ENCODE data around the gene RFX2. TPM values are rescaled to one million over a fixed set of nuclear protein-coding genes. Genes with fewer than 3 reads are reported as not detected.
A peak's percentile ranks its signal among the peaks of the same experiment; 100 is the strongest.

Gene RFX2
- total RNA-seq, 1 donor from 2014 or later, result 1.2 TPM

DNA sequence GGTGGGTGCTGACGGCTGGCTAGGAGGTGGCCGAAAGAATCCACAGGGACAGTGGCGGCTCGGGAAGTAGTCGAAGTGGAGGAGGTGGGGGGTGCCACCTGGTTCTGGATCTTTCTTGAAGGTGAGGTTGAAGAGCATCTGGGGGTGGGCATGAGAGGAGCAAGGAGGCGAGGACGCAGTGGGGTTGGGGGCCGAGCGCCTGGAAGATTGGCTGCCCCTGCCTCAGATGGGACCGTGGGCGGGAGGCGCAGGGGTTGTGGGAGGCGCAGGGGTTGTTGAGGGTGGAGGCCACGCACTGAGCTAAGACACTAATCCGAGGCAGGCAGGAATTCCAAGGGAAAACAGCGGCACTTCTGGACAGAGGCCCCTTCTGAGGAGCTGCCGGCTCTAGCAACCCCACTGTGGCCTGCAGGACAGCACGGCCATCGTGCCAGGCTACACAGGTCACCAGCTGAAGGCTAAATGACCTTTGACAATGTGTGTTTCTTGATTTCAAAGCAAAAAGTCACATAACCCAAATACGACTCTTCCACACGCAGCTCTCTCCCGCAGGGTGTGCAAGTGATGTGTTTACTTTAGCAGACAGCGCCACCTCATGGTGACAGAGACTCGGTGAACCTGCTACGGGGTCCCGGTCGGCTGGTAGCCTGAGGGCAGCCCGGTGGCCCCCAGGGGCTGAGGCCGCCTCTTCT is 88.3 kb downstream of the RFX2 start:
- Mint-ChIP-seq H3K36me3 (ENCODE audit: low read depth, unreplicated experiment) (no peaks in the 10 kb centered on the region), H3K27ac (ENCODE audit: unreplicated experiment) (no peak overlapping the region), H3K4me1 (ENCODE audit: unreplicated experiment) (no peaks in the 10 kb centered on the region), H3K9me3 (ENCODE audit: unreplicated experiment) (no peaks in the 10 kb centered on the region), H3K4me3 (ENCODE audit: unreplicated experiment) (no peak overlapping the region), H3K27me3 (ENCODE audit: unreplicated experiment) (peaks cover 14% of the 10 kb centered on the region)
- TF ChIP-seq, protein P1, sequence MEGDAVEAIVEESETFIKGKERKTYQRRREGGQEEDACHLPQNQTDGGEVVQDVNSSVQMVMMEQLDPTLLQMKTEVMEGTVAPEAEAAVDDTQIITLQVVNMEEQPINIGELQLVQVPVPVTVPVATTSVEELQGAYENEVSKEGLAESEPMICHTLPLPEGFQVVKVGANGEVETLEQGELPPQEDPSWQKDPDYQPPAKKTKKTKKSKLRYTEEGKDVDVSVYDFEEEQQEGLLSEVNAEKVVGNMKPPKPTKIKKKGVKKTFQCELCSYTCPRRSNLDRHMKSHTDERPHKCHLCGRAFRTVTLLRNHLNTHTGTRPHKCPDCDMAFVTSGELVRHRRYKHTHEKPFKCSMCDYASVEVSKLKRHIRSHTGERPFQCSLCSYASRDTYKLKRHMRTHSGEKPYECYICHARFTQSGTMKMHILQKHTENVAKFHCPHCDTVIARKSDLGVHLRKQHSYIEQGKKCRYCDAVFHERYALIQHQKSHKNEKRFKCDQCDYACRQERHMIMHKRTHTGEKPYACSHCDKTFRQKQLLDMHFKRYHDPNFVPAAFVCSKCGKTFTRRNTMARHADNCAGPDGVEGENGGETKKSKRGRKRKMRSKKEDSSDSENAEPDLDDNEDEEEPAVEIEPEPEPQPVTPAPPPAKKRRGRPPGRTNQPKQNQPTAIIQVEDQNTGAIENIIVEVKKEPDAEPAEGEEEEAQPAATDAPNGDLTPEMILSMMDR (IDR thresholded peaks at IDR 0.05; ENCODE audit: unreplicated experiment), result peak; percentile 81
- DNase-seq (ENCODE audit: low spot score), result peak; percentile 89

DNA sequence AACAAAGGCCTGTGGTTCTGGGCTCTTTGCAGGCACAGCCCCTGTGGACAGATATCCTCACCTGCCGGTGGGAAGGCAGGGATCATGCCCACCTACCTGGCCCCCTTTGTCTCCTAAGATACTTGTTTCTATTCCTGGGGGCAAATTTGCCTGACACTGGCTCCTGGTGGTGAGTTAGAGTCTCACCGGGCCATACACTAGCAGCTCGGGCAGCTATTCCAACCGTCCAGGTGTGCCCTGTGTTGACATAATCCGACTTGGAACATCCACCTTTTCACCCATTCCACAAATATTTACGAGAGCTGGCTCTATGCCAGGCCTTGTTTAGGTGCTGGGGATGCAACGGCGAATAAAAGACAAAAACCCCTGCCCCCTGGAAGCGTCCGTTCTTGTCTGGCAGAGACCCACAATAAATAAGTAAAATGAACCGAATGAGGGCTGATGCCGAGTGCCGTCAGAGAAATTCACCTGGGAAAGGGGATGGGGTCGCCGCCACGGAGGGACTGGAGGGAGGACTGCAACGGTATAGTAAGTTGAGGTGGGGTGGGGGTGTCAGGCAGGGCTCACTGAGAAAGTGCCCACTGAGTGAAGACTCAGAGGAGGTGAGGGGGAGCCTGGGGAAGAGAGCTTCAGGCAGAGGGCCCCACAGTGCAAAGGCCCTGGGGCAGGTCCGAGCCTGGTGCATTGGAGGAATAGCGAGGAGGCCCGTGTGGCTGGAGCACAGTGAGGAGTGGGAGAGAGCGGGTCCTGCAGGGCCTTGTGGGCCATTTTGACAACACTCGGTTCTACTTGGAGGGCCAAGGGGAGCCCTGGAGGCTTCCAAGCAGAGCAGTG is 89.1 kb downstream of the RFX2 start:
- Mint-ChIP-seq H3K36me3 (ENCODE audit: low read depth, unreplicated experiment) (no peaks in the 10 kb centered on the region), H3K4me1 (ENCODE audit: unreplicated experiment) (no peaks in the 10 kb centered on the region), H3K27ac (ENCODE audit: unreplicated experiment) (no peak overlapping the region), H3K9me3 (ENCODE audit: unreplicated experiment) (no peaks in the 10 kb centered on the region), H3K4me3 (ENCODE audit: unreplicated experiment) (no peak overlapping the region), H3K27me3 (ENCODE audit: unreplicated experiment) (peaks cover 14% of the 10 kb centered on the region)
- DNase-seq (ENCODE audit: low spot score), result no peak
- TF ChIP-seq, protein P1 (IDR thresholded peaks at IDR 0.05; ENCODE audit: unreplicated experiment), result no peak

DNA sequence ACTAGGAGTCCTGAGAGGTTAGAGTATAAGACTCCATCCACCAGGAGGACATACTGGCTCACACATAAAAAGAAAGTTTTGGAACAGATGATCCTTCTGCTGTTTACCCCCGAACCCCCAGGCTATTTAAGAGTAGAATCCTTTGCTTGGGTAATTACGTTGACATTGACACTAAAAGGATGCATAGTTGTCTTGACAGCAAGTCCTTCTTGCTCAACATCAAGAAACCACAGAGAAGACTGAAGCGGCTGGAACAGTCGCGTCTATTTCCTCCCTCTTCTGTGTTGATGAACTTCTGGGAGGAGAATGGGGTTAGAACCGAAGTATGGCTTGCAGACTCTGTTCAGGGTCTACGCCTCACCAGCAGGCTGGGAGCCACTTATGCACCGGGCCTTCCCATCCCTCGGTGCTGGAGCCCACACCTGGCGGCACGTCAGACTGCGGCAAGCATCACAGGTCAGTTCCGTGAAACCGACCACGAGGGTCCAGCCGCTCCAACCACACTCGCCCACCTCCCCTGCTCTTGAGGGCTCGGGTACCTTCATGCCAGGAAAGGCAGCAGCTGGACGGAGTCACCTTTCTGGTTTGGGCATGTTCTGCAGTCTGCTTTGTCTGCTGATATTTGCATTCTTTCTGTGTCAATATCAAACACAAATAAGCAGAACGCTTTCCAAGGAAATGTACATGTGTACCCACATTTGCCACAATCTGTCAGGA is 90.0 kb downstream of the RFX2 start:
- H3K36me3 Mint-ChIP-seq (ENCODE audit: low read depth, unreplicated experiment), result no peaks in the 10 kb centered on the region
- H3K4me1 Mint-ChIP-seq (ENCODE audit: unreplicated experiment), result no peaks in the 10 kb centered on the region
- H3K4me3 Mint-ChIP-seq (ENCODE audit: unreplicated experiment), result no peak overlapping the region
- TF ChIP-seq, protein P1 (IDR thresholded peaks at IDR 0.05; ENCODE audit: unreplicated experiment), result no peak
- no peak for DNase-seq (ENCODE audit: low spot score)
- peaks cover 14% of the 10 kb centered on the region for H3K27me3 Mint-ChIP-seq (ENCODE audit: unreplicated experiment)
- no peaks in the 10 kb centered on the region for H3K9me3 Mint-ChIP-seq (ENCODE audit: unreplicated experiment)
- no peak overlapping the region for H3K27ac Mint-ChIP-seq (ENCODE audit: unreplicated experiment)

DNA sequence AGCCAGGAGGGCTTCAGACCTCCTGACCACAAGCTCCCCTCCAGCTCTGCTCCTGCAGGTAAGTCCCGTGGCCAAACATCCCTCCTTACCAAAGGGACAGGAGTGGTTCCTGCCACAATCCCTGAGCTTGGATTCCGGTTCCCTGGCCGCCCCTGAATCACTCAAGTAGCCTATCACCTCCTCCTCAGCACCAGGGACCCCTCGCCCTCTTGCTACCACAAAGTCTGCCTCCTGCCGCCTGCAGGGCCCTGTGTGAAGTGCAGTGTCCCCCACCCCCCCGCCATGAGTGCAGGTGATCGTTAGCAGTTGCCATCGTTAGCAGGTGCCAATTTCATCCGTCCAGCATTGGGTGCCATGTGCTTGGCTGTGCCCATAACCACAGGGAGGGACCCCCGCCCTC is 91.5 kb downstream of the RFX2 start:
- Mint-ChIP-seq H3K36me3 (ENCODE audit: low read depth, unreplicated experiment) (no peaks in the 10 kb centered on the region), H3K4me1 (ENCODE audit: unreplicated experiment) (no peaks in the 10 kb centered on the region), H3K27ac (ENCODE audit: unreplicated experiment) (no peak overlapping the region), H3K27me3 (ENCODE audit: unreplicated experiment) (peaks cover 9% of the 10 kb centered on the region), H3K9me3 (ENCODE audit: unreplicated experiment) (no peaks in the 10 kb centered on the region), H3K4me3 (ENCODE audit: unreplicated experiment) (no peak overlapping the region)
- TF ChIP-seq, protein P1 (IDR thresholded peaks at IDR 0.05; ENCODE audit: unreplicated experiment), result peak; percentile 42
- peak; percentile 46 for DNase-seq (ENCODE audit: low spot score)
